Endothelial cell of umbilical vein (primary cell): Measurements from ENCODE around the gene ABI3. TPM values are rescaled to one million over a fixed set of nuclear protein-coding genes. Genes with fewer than 3 reads are reported as not detected.

Experiments used
- BruUV-seq: library from RNA; stranded (reverse); fragments of 400-500 nt; replicated peaks from 2 replicates; lab custom pipeline; 2021; lab: Mats Ljungman, UMichigan
- CTCF ChIA-PET: fragments of 300-600, 350-600 bp; sonication (Branson Sonifier 250); formaldehyde crosslinking; loops from one replicate; lab custom pipeline; 2021; ENCODE audit warnings: antibody characterized with exemption, inconsistent platforms; lab: Charles Lee
- POLR2A ChIA-PET: fragments of 300-600, 350-600 bp; sonication (Branson Sonifier 250); formaldehyde crosslinking; loops from one replicate; lab custom pipeline; 2021; ENCODE audit warnings: antibody characterized with exemption, inconsistent platforms; lab: Charles Lee
- DNase-seq: peaks from one replicate; pipeline ENCODE4 v3.0.0-alpha.2; 2011; ENCODE audit warnings: low read depth, low spot score
- FAIRE-seq: peaks from 2 replicates; lab custom pipeline; 2011; peaks lifted over from hg19 to GRCh38; lab: Jason Lieb, UNC
- H2AFZ ChIP-seq: 2 replicates; pipeline ENCODE4 v1.6.0; 2012; ENCODE audit warnings: low read depth, low read length, control low read depth, inconsistent platforms
- H3K27ac ChIP-seq: 2 replicates; pipeline ENCODE4 v1.5.1; 2011; ENCODE audit warnings: low read depth, mild to moderate bottlenecking, control low read depth, low read length, moderate library complexity; ENCODE audit not compliant: insufficient read depth
- H3K27me3 ChIP-seq, 2 experiments: 2 replicates each; pipeline versions ENCODE4 v1.6.0 to v1.6.1; 2011; ENCODE audit warnings: low read length in 2 of 2, mixed read lengths in 1 of 2; ENCODE audit not compliant: control insufficient read depth in 2 of 2, insufficient read depth in 2 of 2
- H3K36me3 ChIP-seq, 2 experiments: 2 replicates in 1 of 2; 3 replicates in 1 of 2; pipeline ENCODE4 v1.5.1; 2011; ENCODE audit warnings: low read length in 2 of 2, mild to moderate bottlenecking in 1 of 2, moderate library complexity in 1 of 2; ENCODE audit not compliant: control insufficient read depth in 2 of 2, insufficient read depth in 2 of 2; ENCODE audit errors: extremely low read depth in 1 of 2
- H3K4me1 ChIP-seq: 3 replicates; pipeline ENCODE4 v1.5.1; 2011; ENCODE audit warnings: mild to moderate bottlenecking, low read length; ENCODE audit not compliant: control insufficient read depth, insufficient read depth; ENCODE audit errors: extremely low read depth
- H3K4me2 ChIP-seq: 2 replicates; pipeline ENCODE4 v1.6.1; 2011; ENCODE audit warnings: low read length, control low read depth, mixed read lengths; ENCODE audit not compliant: insufficient read depth
- H3K4me3 ChIP-seq, 3 experiments: fragments of 200-600 bp in 1 of 3; sonication (generic), shearing (Covaris generic) in 1 of 3; replicated peaks in 1 of 3; 2 replicates each; pipeline ENCODE4 v1.5.1; 2011 to 2016; ENCODE audit warnings: control low read depth in 3 of 3, low read length in 3 of 3, mild to moderate bottlenecking in 2 of 3, inconsistent platforms in 1 of 3, low read depth in 1 of 3, moderate library complexity in 1 of 3; ENCODE audit not compliant: insufficient read depth in 1 of 3
- H3K79me2 ChIP-seq: 2 replicates; pipeline ENCODE4 v1.6.0; 2012; ENCODE audit warnings: low read length, inconsistent platforms; ENCODE audit not compliant: control insufficient read depth, insufficient read depth
- H3K9ac ChIP-seq: replicated peaks from 2 replicates; pipeline ENCODE3; 2011; ENCODE audit warnings: low read length, control low read depth; ENCODE audit not compliant: insufficient read depth; ENCODE audit errors: extremely low read depth
- H3K9me1 ChIP-seq: replicated peaks from 3 replicates; pipeline ENCODE4 v1.6.0; 2011; ENCODE audit warnings: mild to moderate bottlenecking, low read length; ENCODE audit not compliant: control insufficient read depth, insufficient read depth; ENCODE audit errors: extremely low read depth
- H3K9me3 ChIP-seq: replicated peaks from 2 replicates; pipeline ENCODE4 v1.5.1; 2012; ENCODE audit warnings: low read length, inconsistent platforms; ENCODE audit not compliant: control insufficient read depth, insufficient read depth
- H4K20me1 ChIP-seq: replicated peaks from 2 replicates; pipeline ENCODE3; 2011; ENCODE audit warnings: mild to moderate bottlenecking, low read length; ENCODE audit not compliant: control insufficient read depth, insufficient read depth; ENCODE audit errors: extremely low read depth
- EZH2 ChIP-seq: IDR thresholded peaks from 2 replicates; pipeline ENCODE4 v1.6.1; 2012; ENCODE audit warnings: borderline replicate concordance, low read depth, mild to moderate bottlenecking, moderate library complexity, low read length, inconsistent platforms; ENCODE audit not compliant: severe bottlenecking
- FOS ChIP-seq: IDR thresholded peaks from 2 replicates; pipeline ENCODE4 v1.6.1; 2011; ENCODE audit warnings: mild to moderate bottlenecking, low read length, moderate library complexity, borderline replicate concordance; ENCODE audit not compliant: insufficient read depth
- GATA2 ChIP-seq: IDR thresholded peaks from 2 replicates; pipeline ENCODE4 v1.7.0; 2011; ENCODE audit warnings: low read depth, mild to moderate bottlenecking, moderate library complexity, mixed read lengths, low read length; ENCODE audit not compliant: insufficient read length, insufficient read depth
- JUN ChIP-seq: IDR thresholded peaks from 2 replicates; pipeline ENCODE4 v1.6.1; 2011; ENCODE audit warnings: borderline replicate concordance, low read depth; ENCODE audit not compliant: insufficient read length, insufficient read depth
- MYC ChIP-seq: IDR thresholded peaks from one replicate; pipeline ENCODE4 v1.6.1; 2011; ENCODE audit warnings: mild to moderate bottlenecking, low read depth, low read length
- POLR2A ChIP-seq: IDR thresholded peaks from 2 replicates; pipeline ENCODE4 v1.6.1; 2012; ENCODE audit warnings: low read depth, mild to moderate bottlenecking, control low read depth, low read length
- POLR2AphosphoS5 ChIP-seq: IDR thresholded peaks from 2 replicates; pipeline ENCODE4 v1.6.1; 2012; ENCODE audit warnings: low read depth, mild to moderate bottlenecking, control low read depth, low read length, moderate library complexity; ENCODE audit not compliant: insufficient read depth
- dilution Hi-C: fragments of 300-500 bp; cut with MboI; formaldehyde crosslinking; loops from one replicate; pipeline ENCODE4 v1.15.0; 2019; ENCODE audit warnings: low sequenced_read_pairs; ENCODE audit not compliant: extremely low pct_ligation_motif_present
- intact Hi-C: fragments of 100-400 bp; cut with micrococcal nuclease; formaldehyde crosslinking; loops from one replicate; pipeline ENCODE4 v1.10.0; 2022
- polyA plus RNA-seq, 4 experiments: library from polyadenylated mRNA; depleted of rRNA in 3 of 4; stranded (reverse) in 3 of 4; unstranded in 1 of 4; fragments of >200 nt; gene quantifications; 2 replicates each; pipeline versions ENCODE4 v1.2.1 to v1.2.3, GENCODE V29; 2011 to 2012; ENCODE audit warnings: missing spikeins in 1 of 4
- total RNA-seq: library from RNA; stranded (reverse); gene quantifications from 2 replicates; pipeline ENCODE4 v1.2.3, GENCODE V29; 2021
- TF ChIP-seq, protein P1 (sequence below): IDR thresholded peaks from 2 replicates; pipeline ENCODE4 v1.6.1; 2011; ENCODE audit not compliant: insufficient read depth, insufficient read length
- TF ChIP-seq, protein P2 (sequence below), 2 donors: IDR thresholded peaks; 1 replicate in 1 of 2; 2 replicates in 1 of 2; pipeline ENCODE4 v1.5.1; 2011; ENCODE audit warnings: low read length in 2 of 2, mild to moderate bottlenecking in 2 of 2, moderate library complexity in 2 of 2, control low read depth in 1 of 2, inconsistent platforms in 1 of 2, low read depth in 1 of 2; ENCODE audit not compliant: insufficient read depth in 1 of 2; ENCODE audit errors: extremely low read depth in 1 of 2

The ABI3 gene
- total and polyA plus RNA-seq, 2 donors (not counting 3 experiments of a cell fraction or from before 2014, with no cell fraction given) = 35.2 to 35.5 TPM

DNA sequence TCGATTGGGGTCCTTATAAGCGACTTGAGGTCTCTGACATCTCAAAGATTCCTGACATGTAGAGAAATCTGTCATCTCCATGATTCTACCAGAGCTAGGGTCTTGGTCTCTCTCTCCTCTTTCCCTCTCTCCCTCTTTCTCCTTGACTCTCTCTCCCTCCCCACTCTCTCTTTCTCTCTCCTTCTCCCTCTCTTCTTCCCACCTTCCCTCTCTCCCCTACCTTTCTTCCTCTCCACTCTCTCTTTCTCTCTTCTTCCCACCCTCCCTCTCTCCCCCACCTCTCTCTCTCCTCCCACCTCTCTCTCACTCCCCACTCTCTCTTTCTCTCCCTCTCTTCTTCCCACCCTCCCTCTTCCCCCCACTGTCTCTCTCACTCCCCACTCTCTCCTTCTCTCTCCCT is 45.4 kb upstream of the ABI3 start:
- Histone ChIP-seq H3K27ac (no peak overlapping the region), H4K20me1 (no peaks in the 10 kb centered on the region), H3K9ac (no peak overlapping the region), H3K27me3 (peaks cover 17 to 18% of the 10 kb centered on the region in 2 experiments), H3K9me1 (no peaks in the 10 kb centered on the region), H3K36me3 (no peaks in the 10 kb centered on the region), H2AFZ (no peak overlapping the region), H3K4me2 (no peak overlapping the region), H3K4me3 (no peak overlapping the region), H3K9me3 (no peaks in the 10 kb centered on the region), H3K4me1 (no peaks in the 10 kb centered on the region), H3K79me2 (no peaks in the 10 kb centered on the region)
- ChIA-PET CTCF (no interaction called here), POLR2A (no interaction called here)
- FAIRE-seq (no peak), DNase-seq (no peak)
- no TSS peak for BruUV-seq
- dilution Hi-C loops = no loop called here
- TF ChIP-seq, protein P1, sequence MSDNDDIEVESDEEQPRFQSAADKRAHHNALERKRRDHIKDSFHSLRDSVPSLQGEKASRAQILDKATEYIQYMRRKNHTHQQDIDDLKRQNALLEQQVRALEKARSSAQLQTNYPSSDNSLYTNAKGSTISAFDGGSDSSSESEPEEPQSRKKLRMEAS = no peak
- TF ChIP-seq POLR2A (no peak), JUN (no peak), EZH2 (no peak), GATA2 (no peak), FOS (no peak), MYC (no peak), POLR2AphosphoS5 (no peak)
- TF ChIP-seq, protein P2, sequence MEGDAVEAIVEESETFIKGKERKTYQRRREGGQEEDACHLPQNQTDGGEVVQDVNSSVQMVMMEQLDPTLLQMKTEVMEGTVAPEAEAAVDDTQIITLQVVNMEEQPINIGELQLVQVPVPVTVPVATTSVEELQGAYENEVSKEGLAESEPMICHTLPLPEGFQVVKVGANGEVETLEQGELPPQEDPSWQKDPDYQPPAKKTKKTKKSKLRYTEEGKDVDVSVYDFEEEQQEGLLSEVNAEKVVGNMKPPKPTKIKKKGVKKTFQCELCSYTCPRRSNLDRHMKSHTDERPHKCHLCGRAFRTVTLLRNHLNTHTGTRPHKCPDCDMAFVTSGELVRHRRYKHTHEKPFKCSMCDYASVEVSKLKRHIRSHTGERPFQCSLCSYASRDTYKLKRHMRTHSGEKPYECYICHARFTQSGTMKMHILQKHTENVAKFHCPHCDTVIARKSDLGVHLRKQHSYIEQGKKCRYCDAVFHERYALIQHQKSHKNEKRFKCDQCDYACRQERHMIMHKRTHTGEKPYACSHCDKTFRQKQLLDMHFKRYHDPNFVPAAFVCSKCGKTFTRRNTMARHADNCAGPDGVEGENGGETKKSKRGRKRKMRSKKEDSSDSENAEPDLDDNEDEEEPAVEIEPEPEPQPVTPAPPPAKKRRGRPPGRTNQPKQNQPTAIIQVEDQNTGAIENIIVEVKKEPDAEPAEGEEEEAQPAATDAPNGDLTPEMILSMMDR (IDR thresholded peaks at IDR 0.05; ENCODE audit: extremely low read depth in 1 of 2, insufficient read depth in 1 of 2, low read depth in 1 of 2, low read length in 2 of 2) = no peak
- intact Hi-C loops = no loop called here
